HEK293 (cell line): ENCODE results near the gene CACNG3.

Experiments used
- CTCF ChIA-PET: fragments of 350-600 bp; formaldehyde crosslinking; extraction: SDS; loops from one replicate; lab custom pipeline; 2021; ENCODE audit warnings: antibody characterized with exemption; lab: Yijun Ruan, JAX
- POLR2A ChIA-PET: fragments of 300-600 bp; formaldehyde crosslinking; extraction: SDS; loops from one replicate; lab custom pipeline; 2020; ENCODE audit warnings: antibody characterized with exemption, inconsistent platforms; lab: Yijun Ruan, JAX
- H3K27ac ChIP-seq: fragments of 200-500 bp; sonication (Bioruptor generic); 2 replicates; pipeline ENCODE4 v1.5.1; 2014; ENCODE audit warnings: low read depth, low read length, control low read depth, inconsistent platforms; ENCODE audit errors: extremely low read depth
- H3K36me3 ChIP-seq, 2 experiments: fragments of 200-500 bp in 1 of 2; sonication (Bioruptor generic) in 1 of 2; 1 replicate in 1 of 2; 2 replicates in 1 of 2; pipeline ENCODE4 v1.5.1; 2014 to 2017; ENCODE audit warnings: inconsistent platforms in 2 of 2, low read length in 2 of 2; ENCODE audit not compliant: control insufficient read depth in 2 of 2, insufficient read depth in 1 of 2
- H3K4me1 ChIP-seq: fragments of 200-500 bp; sonication (Bioruptor generic); 2 replicates; pipeline ENCODE4 v1.5.1; 2014; ENCODE audit warnings: mild to moderate bottlenecking, low read length, inconsistent platforms; ENCODE audit not compliant: control insufficient read depth, insufficient read depth
- H3K4me3 ChIP-seq: 2 replicates; pipeline ENCODE4 v1.5.1; 2011; ENCODE audit warnings: low read depth, mild to moderate bottlenecking, control low read depth, low read length, moderate library complexity
- H3K9me3 ChIP-seq: fragments of 200-500 bp; sonication (Bioruptor generic); 2 replicates; pipeline ENCODE4 v1.5.1; 2014; ENCODE audit warnings: low read depth, low read length, inconsistent platforms; ENCODE audit not compliant: control insufficient read depth, insufficient read depth
- GLI4 ChIP-seq: fragments of 450-650 bp; formaldehyde crosslinking; IDR thresholded peaks from 2 replicates; pipeline ENCODE4 v1.5.1; 2016; ENCODE audit warnings: missing biosample characterization, missing genetic modification characterization
- SCRT1 ChIP-seq: fragments of 450-650 bp; formaldehyde crosslinking; IDR thresholded peaks from 2 replicates; pipeline ENCODE4 v1.5.1; 2016; ENCODE audit warnings: missing biosample characterization, missing genetic modification characterization, borderline replicate concordance
- SP2 ChIP-seq: fragments of 450-650 bp; formaldehyde crosslinking; IDR thresholded peaks from 2 replicates; pipeline ENCODE4 v1.5.1; 2016; ENCODE audit warnings: missing biosample characterization, missing genetic modification characterization
- TCF7L2 ChIP-seq: IDR thresholded peaks from 2 replicates; pipeline ENCODE4 v1.6.1; 2011; ENCODE audit warnings: low read depth, mild to moderate bottlenecking, inconsistent platforms, low read length, moderate library complexity, borderline replicate concordance
- ZBTB10 ChIP-seq: fragments of 450-650 bp; formaldehyde crosslinking; IDR thresholded peaks from 2 replicates; pipeline ENCODE4 v1.5.1; 2016; ENCODE audit warnings: missing biosample characterization, missing genetic modification characterization
- ZBTB48 ChIP-seq: fragments of 450-650 bp; formaldehyde crosslinking; IDR thresholded peaks from 2 replicates; pipeline ENCODE4 v1.5.1; 2016; ENCODE audit warnings: missing biosample characterization, missing genetic modification characterization
- ZBTB8A ChIP-seq: fragments of 450-650 bp; formaldehyde crosslinking; IDR thresholded peaks from 2 replicates; pipeline ENCODE4 v1.5.1; 2016; ENCODE audit warnings: missing biosample characterization, missing genetic modification characterization
- ZNF155 ChIP-seq: fragments of 450-650 bp; formaldehyde crosslinking; IDR thresholded peaks from 2 replicates; pipeline ENCODE4 v1.5.1; 2016; ENCODE audit warnings: missing biosample characterization, missing genetic modification characterization
- ZNF266 ChIP-seq: fragments of 450-650 bp; formaldehyde crosslinking; IDR thresholded peaks from 2 replicates; pipeline ENCODE4 v1.5.1; 2016; ENCODE audit warnings: missing biosample characterization, missing genetic modification characterization, low read depth
- ZNF280C ChIP-seq: fragments of 450-650 bp; formaldehyde crosslinking; IDR thresholded peaks from 2 replicates; pipeline ENCODE4 v1.5.1; 2016; ENCODE audit warnings: missing biosample characterization, missing genetic modification characterization
- ZNF335 ChIP-seq: fragments of 450-650 bp; formaldehyde crosslinking; conservative IDR thresholded peaks from 2 replicates; pipeline ENCODE4 v1.5.1; 2016; ENCODE audit warnings: missing biosample characterization, missing genetic modification characterization
- ZNF433 ChIP-seq: fragments of 450-650 bp; formaldehyde crosslinking; IDR thresholded peaks from 2 replicates; pipeline ENCODE4 v1.5.1; 2016; ENCODE audit warnings: missing biosample characterization, missing genetic modification characterization, low read depth
- ZNF571 ChIP-seq: fragments of 450-650 bp; formaldehyde crosslinking; IDR thresholded peaks from 2 replicates; pipeline ENCODE4 v1.5.0; 2017; ENCODE audit warnings: missing biosample characterization, missing genetic modification characterization
- ZNF624 ChIP-seq: fragments of 450-650 bp; formaldehyde crosslinking; IDR thresholded peaks from 2 replicates; pipeline ENCODE4 v1.5.1; 2017; ENCODE audit warnings: missing biosample characterization, missing genetic modification characterization
- ZNF639 ChIP-seq: fragments of 450-650 bp; formaldehyde crosslinking; IDR thresholded peaks from 2 replicates; pipeline ENCODE4 v1.5.1; 2016; ENCODE audit warnings: missing biosample characterization, missing genetic modification characterization
- ZNF664 ChIP-seq: fragments of 450-650 bp; formaldehyde crosslinking; IDR thresholded peaks from 2 replicates; pipeline ENCODE4 v1.5.1; 2016; ENCODE audit warnings: missing biosample characterization, missing genetic modification characterization
- ZNF792 ChIP-seq: fragments of 450-650 bp; formaldehyde crosslinking; IDR thresholded peaks from 2 replicates; pipeline ENCODE4 v1.5.1; 2016; ENCODE audit warnings: missing biosample characterization, missing genetic modification characterization
- ZSCAN23 ChIP-seq: fragments of 450-650 bp; formaldehyde crosslinking; IDR thresholded peaks from 2 replicates; pipeline ENCODE4 v1.5.1; 2016; ENCODE audit warnings: missing biosample characterization, missing genetic modification characterization

CACNG3 gene

GRCh38 chr16:24275413-24275812 lies 19.3 kb downstream of the CACNG3 start:
- H3K4me1 ChIP-seq, result no peaks in the 10 kb centered on the region
- ChIA-PET POLR2A (no interaction called here), CTCF (interaction anchor here (0.7 to 1.4 kb wide), 2 partner anchors 19 to 229 kb away, joined by 3 read pairs; partner anchors contain the start of gene CACNG3)
- H3K36me3 ChIP-seq, result no peaks in the 10 kb centered on the region
- H3K27ac ChIP-seq, result no peak overlapping the region
- no peaks in the 10 kb centered on the region for H3K9me3 ChIP-seq
- no peak overlapping the region for H3K4me3 ChIP-seq
- no peak for TF ChIP-seq ZNF792 (tag by site-specific recombination)
- no peak for TF ChIP-seq ZBTB8A (tag by site-specific recombination)
- TF ChIP-seq ZSCAN23 (tag by site-specific recombination), result no peak
- no peak for TF ChIP-seq ZNF664 (tag by site-specific recombination)
- no peak for TF ChIP-seq ZNF571 (tag by site-specific recombination)
- TF ChIP-seq ZBTB48, result no peak
- no peak for TF ChIP-seq ZNF335 (tag by site-specific recombination)
- no peak for TF ChIP-seq ZNF433 (tag by site-specific recombination)
- TF ChIP-seq SCRT1 (tag by site-specific recombination), result no peak
- no peak for TF ChIP-seq ZBTB10 (tag by site-specific recombination)
- no peak for TF ChIP-seq TCF7L2
- no peak for TF ChIP-seq ZNF155
- no peak for TF ChIP-seq GLI4 (tag by site-specific recombination)

- Histone ChIP-seq H3K9me3 (no peaks in the 10 kb centered on the region), H3K36me3 (no peaks in the 10 kb centered on the region), H3K4me1 (no peaks in the 10 kb centered on the region), H3K4me3 (no peak overlapping the region), H3K27ac (no peak overlapping the region)
- ChIA-PET POLR2A (no interaction called here), CTCF (interaction anchor here (0.6 to 0.8 kb wide), 3 partner anchors 209 to 1806 kb away, joined by 3 to 4 read pairs (median 3); no protein-coding TSS in a partner anchor)
- TF ChIP-seq ZNF639 (no peak), ZNF266 (tag by site-specific recombination) (no peak), ZNF624 (tag by site-specific recombination) (no peak), SP2 (tag by site-specific recombination) (no peak), ZNF280C (no peak)
Observed at GRCh38 chr16:24279982-24280515, 23.9 kb downstream of the CACNG3 start.
